Esophagus (tissue), 2 donors: Measurements from ENCODE around the gene ACKR2. TPM values are rescaled to one million over a fixed set of nuclear protein-coding genes. Genes with fewer than 3 reads are reported as not detected.
"Not testable (repeated sequence)": the region's sequence is repeated elsewhere in the genome, so short reads cannot be mapped to it uniquely, and the experiment has no call there.

Experiments
- H3K27ac ChIP-seq, 2 donors: one replicate each; pipeline ENCODE4 v1.5.1; 2013; ENCODE audit warnings: low read depth in 2 of 2, mild to moderate bottlenecking in 2 of 2, inconsistent platforms in 1 of 2, low read length in 1 of 2, moderate library complexity in 1 of 2
- H3K27me3 ChIP-seq, 2 donors: one replicate each; pipeline ENCODE4 v1.6.1; 2013; ENCODE audit warnings: low read length in 2 of 2, control low read depth in 1 of 2, mild to moderate bottlenecking in 1 of 2; ENCODE audit not compliant: insufficient read depth in 2 of 2, control insufficient read depth in 1 of 2
- H3K36me3 ChIP-seq, 2 donors: one replicate each; pipeline ENCODE4 v1.6.1; 2013; ENCODE audit warnings: low read length in 1 of 2; ENCODE audit not compliant: control insufficient read depth in 2 of 2, insufficient read depth in 2 of 2
- H3K4me1 ChIP-seq, 2 donors: one replicate each; pipeline ENCODE4 v1.6.1; 2013; ENCODE audit warnings: low read length in 1 of 2; ENCODE audit not compliant: control insufficient read depth in 2 of 2, insufficient read depth in 2 of 2
- H3K4me3 ChIP-seq, 2 donors: one replicate each; pipeline ENCODE4 v1.5.1; 2013; ENCODE audit warnings: low read length in 2 of 2, mild to moderate bottlenecking in 2 of 2, low read depth in 1 of 2, moderate library complexity in 1 of 2
- H3K9me3 ChIP-seq, 2 donors: one replicate each; pipeline ENCODE4 v1.6.1; 2013; ENCODE audit warnings: mild to moderate bottlenecking in 2 of 2, low read depth in 1 of 2, low read length in 1 of 2, moderate library complexity in 1 of 2; ENCODE audit not compliant: control insufficient read depth in 2 of 2, insufficient read depth in 1 of 2
- WGBS, 2 donors: extraction: QIAGEN DNeasy Blood & Tissue Kit; methylation state at CpG; one replicate each; pipeline ENCODE4 v1.1.7; 2013; 5-methylcytosine and 5-hydroxymethylcytosine counted together
- polyA plus RNA-seq, 2 donors: library from polyadenylated mRNA; stranded (reverse); fragments of 200-250 nt; gene quantifications; one replicate each; pipeline ENCODE4 v1.2.3, GENCODE V29; 2013
- donor health status: healthy with polysubstance abuse.
- donor health status: Bipolar disorder and iron deficiency.

Gene ACKR2
- polyA plus RNA-seq, 2 donors: 0.75 to 0.88 TPM

DNA sequence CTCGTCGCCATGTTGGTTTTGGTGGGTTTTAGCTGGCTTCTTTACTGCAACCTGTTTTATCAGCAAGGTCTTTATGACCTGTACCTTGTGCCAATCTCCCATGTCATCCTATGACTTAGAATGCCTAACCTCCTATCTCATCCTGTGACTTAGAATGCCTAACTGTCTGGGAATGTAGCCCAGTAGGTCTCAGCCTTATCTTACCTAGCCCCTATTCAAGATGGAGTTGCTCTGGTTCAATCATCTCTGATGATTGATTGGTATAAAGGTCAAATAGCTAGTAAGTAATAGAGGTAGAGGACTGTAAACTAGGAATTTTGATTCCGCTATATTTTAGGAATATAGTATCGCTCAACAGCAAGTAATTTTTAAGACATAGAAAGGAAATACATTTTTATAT is 1.3 kb upstream of the ACKR2 start:
- Histone ChIP-seq H3K27ac (no peak overlapping the region), H3K36me3 (no peaks in the 10 kb centered on the region), H3K9me3 (no peaks in the 10 kb centered on the region), H3K4me3 (no peak overlapping the region), H3K4me1 (peaks cover 0 to 4% of the 10 kb centered on the region in 2 donors), H3K27me3 (no peaks in the 10 kb centered on the region)
- 84 to 94% methylated on average over 4 of the region's 4 CpGs for WGBS, 2 donors

DNA sequence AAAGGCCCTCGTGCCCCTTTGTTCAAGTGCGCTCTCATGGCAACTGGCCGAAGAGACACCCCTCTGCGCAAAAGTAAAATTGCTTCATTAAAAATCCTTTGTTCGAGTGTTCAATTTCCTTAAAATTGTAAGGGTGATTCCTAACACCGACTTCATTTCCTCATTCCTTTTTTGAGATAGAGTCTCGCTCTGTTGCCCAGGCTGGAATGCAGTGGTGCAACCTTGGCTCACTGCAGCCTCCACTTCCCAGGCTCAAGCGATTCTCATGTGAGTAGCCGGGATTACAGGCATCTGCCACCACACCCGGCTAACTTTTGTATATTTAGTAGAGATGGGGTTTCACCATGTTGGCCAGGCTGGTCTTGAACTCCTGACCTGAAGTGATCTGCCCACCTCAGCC is 1.5 kb downstream of the ACKR2 start:
- not testable (repeated sequence) for H3K9me3 ChIP-seq, H3K27me3 ChIP-seq, H3K27ac ChIP-seq, H3K36me3 ChIP-seq, H3K4me3 ChIP-seq, H3K4me1 ChIP-seq
- 70 to 82% methylated on average over 10 of the region's 10 CpGs for WGBS, 2 donors

DNA sequence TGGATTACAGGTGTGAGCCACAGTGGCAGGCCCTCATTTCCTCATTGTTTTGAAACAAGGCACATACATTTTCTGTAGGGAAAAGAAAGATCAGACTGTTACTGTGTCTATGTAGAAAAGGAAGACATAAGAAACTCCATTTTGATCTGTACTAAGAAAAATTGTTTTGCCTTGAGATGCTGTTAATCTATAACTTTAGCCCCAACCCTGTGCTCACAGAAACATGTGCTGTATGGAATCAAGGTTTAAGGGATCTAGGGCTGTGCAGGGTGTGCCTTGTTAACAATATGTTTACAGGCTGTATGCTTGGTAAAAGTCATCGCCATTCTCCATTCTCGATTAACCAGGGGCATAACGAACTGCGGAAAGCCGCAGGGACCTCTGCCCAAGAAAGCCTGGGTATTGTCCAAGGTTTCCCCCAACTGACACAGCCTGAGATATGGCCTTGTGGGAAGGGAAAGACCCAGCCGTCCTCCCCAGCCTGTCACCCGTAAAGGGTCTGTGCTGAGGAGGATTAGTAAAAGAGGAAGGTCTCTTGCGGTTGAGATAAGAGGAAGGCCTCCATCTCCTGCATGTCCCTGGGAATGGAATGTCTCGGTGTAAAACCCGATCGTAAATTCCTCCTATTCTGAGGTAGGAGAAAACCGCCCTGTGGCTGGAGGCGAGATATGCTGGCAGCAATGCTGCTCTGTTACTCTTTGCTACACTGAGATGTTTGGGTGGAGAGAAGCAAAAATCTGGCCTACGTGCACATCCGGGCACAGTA is 2.1 kb downstream of the ACKR2 start:
- H3K27ac ChIP-seq, H3K27me3 ChIP-seq, H3K9me3 ChIP-seq, H3K4me1 ChIP-seq, H3K4me3 ChIP-seq, H3K36me3 ChIP-seq: not testable (repeated sequence)
- WGBS, 2 donors: 69 to 78% methylated on average over 15 of the region's 15 CpGs

DNA sequence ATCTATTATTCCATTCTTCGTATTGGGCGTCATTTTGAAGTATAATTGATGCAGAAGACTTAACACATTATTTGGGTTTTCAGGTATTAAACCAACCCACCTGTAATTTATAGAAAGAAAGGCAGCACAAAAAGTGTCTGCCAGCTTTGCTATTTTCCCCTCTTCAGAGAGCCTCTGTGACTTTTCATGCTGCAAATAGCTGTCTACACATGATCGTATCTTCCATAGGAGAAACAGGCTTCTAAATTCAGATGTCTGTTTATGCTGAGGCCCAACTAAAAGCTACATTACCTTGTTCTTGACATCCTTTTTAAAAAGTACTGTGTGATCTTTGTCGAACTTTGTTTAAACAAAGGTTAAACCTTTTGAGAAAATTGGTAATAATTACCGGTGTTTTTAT is 5.0 kb downstream of the ACKR2 start:
- H3K9me3 ChIP-seq: no peaks in the 10 kb centered on the region
- peak overlapping the region in 1 of 2 donors; percentile 54 for H3K27ac ChIP-seq
- 71 to 88% methylated on average over 5 of the region's 5 CpGs for WGBS, 2 donors
- no peaks in the 10 kb centered on the region for H3K4me1 ChIP-seq
- H3K4me3 ChIP-seq: no peak overlapping the region
- H3K36me3 ChIP-seq: no peaks in the 10 kb centered on the region
- no peaks in the 10 kb centered on the region for H3K27me3 ChIP-seq

DNA sequence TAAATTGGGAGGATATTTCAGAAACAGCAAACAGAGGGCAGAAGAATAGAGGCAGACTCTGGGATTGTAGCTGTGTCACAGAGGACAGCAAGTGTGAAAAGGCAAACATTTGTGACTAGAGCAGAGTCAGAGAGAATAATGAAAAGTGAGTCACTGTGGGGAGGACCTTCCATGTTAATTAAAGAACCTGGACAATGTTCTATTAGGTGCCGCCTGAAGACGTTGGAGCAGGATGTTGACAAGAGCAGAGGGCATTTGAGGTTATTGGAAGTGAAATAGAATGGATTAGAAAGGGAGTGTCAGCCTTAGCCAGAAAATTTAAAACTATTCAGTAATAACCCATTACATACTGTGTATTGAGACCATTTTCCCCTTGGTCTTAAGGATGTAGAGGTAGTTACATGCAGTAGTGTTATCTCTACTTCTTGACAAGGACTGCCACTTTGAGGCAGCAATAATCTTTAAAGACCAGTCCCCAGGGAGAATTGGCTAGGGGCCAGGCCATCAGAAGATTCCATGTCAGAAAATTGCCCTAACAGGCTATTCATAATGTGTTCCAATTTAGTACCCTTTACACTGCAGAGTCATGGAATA is 5.8 kb downstream of the ACKR2 start:
- WGBS, 2 donors: 17 to 26% methylated on average over 2 of the region's 2 CpGs
- Histone ChIP-seq H3K9me3 (no peaks in the 10 kb centered on the region), H3K36me3 (no peaks in the 10 kb centered on the region), H3K4me3 (no peak overlapping the region), H3K27ac (peak overlapping the region; percentile 60 to 92), H3K27me3 (no peaks in the 10 kb centered on the region), H3K4me1 (peaks cover 0 to 2% of the 10 kb centered on the region in 2 donors)

DNA sequence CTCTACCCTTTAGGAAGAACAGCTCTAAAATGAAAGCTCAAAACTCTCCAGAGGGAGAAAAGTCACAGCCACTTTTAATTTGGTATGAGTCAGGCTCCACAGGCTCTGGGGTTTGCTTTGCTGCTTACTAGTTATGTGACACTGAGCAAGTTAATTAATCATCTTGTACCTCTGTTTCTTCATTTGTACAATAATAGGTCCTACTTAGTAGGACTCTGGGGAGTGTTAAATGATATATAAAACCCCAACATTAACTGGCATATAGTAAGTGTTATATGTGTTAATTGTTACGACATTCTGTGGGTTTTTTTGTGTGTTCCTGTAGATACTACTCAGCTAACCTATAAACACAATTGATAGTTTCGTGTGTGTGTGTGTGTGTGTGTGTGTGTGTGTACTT is 6.6 kb downstream of the ACKR2 start:
- WGBS, 2 donors: 63 to 68% methylated on average over 2 of the region's 2 CpGs
- H3K9me3 ChIP-seq: no peaks in the 10 kb centered on the region

DNA sequence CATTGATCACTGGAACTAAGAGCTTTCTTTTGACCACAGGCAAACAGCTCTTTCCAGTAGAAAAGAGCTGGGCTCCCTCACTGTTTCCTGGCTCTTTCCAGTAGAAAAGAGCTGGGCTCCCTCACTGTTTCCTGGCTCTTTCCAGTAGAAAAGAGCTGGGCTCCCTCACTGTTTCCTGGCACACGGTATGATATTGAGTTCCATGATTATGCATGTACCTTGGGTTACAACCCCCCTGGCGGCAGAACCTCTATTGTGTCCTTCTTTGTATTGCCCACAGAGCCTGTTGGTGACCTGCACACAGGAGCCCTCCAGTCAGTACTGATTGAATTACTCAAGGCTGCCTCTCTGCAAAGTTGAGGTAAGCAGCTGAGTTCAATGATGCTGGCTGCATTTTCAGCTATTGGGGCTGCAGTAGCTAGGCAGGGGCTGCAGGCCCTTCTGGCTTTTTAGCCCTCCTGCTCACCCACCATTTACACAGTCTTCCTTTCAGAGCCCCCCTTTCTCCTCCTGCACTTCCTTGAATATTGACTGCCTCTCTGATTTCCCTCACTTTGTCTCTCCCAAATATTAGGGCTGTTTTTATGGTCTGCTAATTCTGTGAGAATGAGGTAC is 10.2 kb downstream of the ACKR2 start:
- Histone ChIP-seq H3K36me3 (no peaks in the 10 kb centered on the region), H3K9me3 (no peaks in the 10 kb centered on the region), H3K27ac (peak overlapping the region; percentile 18 to 86), H3K4me3 (no peak overlapping the region), H3K27me3 (no peaks in the 10 kb centered on the region), H3K4me1 (peaks cover 0 to 2% of the 10 kb centered on the region in 2 donors)
- 44 to 62% methylated on average over 2 of the region's 2 CpGs for WGBS, 2 donors

More for the DNA sequence above, 6.6 kb downstream of the ACKR2 start:
- Histone ChIP-seq H3K27me3 (no peaks in the 10 kb centered on the region), H3K27ac (peak overlapping the region in 1 of 2 donors; percentile 80), H3K36me3 (no peaks in the 10 kb centered on the region), H3K4me1 (peaks cover 0 to 2% of the 10 kb centered on the region in 2 donors), H3K4me3 (no peak overlapping the region)

DNA sequence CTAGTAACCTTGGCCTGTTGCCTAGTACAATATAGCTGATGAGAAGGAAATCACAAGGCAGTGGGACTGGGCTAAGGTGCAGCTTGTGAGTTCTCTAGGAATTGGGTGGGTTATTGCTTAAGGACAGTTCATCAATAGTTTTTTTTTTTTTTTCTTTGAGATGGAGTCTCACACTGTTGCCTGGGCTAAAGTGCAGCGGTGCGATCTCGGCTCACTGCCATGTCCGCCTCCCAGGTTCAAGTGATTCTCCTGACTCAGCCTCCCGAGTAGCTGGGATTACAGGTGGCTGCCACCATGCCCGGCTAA is 11.5 kb downstream of the ACKR2 start:
- Histone ChIP-seq H3K27me3 (no peaks in the 10 kb centered on the region), H3K27ac (peak overlapping the region in 1 of 2 donors; percentile 50), H3K36me3 (no peaks in the 10 kb centered on the region), H3K4me1 (peaks cover 0 to 2% of the 10 kb centered on the region in 2 donors), H3K9me3 (no peaks in the 10 kb centered on the region), H3K4me3 (no peak overlapping the region)
- 72 to 96% methylated on average over 6 of the region's 6 CpGs for WGBS, 2 donors

DNA sequence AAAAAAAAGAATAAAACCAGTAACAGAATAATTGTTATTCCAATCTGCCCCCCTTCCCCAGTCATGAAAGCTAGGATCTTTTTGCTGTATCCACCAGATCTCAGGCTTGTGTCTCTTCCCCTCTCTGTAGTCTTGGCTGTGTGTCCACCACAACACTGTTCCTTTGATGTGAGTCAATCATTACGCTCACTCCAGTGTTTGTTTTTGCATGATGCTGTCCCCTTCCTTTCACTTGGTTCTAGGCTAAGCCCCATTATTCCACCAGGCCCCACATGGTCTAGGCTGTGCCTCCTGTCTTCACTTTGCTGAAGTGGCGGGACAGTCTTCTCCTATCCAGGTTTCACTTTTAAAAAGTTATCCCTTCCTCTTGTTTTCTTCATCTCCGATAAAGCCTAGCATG is 13.6 kb downstream of the ACKR2 start:
- Histone ChIP-seq H3K27ac (peak overlapping the region; percentile 1 to 73), H3K4me1 (peaks cover 0 to 2% of the 10 kb centered on the region in 2 donors)
- WGBS, 2 donors: 69 to 78% methylated on average over 3 of the region's 3 CpGs

More for the DNA sequence above, 13.6 kb downstream of the ACKR2 start:
- no peaks in the 10 kb centered on the region for H3K27me3 ChIP-seq
- no peaks in the 10 kb centered on the region for H3K9me3 ChIP-seq
- H3K4me3 ChIP-seq: no peak overlapping the region
- no peaks in the 10 kb centered on the region for H3K36me3 ChIP-seq
